ENCODE results near the gene MGMT.

DNA sequence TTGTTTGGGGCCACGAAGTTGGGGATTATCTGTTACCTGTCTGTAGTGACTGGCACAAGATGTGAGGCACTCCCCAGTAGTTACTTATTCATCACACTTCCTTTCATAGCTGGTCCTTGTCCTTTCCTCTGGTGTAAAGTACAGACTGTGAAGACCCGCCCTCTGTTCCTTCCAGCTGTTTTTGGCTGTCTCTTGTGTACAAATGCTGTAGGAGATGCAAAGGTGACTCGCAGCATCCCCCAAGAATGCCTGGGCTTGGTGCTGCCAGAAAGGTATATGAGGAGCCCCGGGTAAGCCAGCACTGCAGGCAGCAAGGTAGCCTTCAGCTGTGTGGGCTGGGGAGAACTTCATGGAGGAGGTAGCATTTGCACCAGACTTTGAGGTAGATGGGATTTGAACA is 260.5 kb downstream of the MGMT start:
- TF ChIP-seq, protein P1, sequence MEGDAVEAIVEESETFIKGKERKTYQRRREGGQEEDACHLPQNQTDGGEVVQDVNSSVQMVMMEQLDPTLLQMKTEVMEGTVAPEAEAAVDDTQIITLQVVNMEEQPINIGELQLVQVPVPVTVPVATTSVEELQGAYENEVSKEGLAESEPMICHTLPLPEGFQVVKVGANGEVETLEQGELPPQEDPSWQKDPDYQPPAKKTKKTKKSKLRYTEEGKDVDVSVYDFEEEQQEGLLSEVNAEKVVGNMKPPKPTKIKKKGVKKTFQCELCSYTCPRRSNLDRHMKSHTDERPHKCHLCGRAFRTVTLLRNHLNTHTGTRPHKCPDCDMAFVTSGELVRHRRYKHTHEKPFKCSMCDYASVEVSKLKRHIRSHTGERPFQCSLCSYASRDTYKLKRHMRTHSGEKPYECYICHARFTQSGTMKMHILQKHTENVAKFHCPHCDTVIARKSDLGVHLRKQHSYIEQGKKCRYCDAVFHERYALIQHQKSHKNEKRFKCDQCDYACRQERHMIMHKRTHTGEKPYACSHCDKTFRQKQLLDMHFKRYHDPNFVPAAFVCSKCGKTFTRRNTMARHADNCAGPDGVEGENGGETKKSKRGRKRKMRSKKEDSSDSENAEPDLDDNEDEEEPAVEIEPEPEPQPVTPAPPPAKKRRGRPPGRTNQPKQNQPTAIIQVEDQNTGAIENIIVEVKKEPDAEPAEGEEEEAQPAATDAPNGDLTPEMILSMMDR (IDR thresholded peaks at IDR 0.05), result no peak
- TF ChIP-seq ZFX (IDR thresholded peaks at IDR 0.05; ENCODE audit: borderline replicate concordance), result no peak

All from 22Rv1 (cell line).